ENCODE measurements around the gene SERTAD1. TPM values are rescaled to one million over a fixed set of nuclear protein-coding genes. Genes with fewer than 3 reads are reported as not detected.

SERTAD1 gene, protein sequence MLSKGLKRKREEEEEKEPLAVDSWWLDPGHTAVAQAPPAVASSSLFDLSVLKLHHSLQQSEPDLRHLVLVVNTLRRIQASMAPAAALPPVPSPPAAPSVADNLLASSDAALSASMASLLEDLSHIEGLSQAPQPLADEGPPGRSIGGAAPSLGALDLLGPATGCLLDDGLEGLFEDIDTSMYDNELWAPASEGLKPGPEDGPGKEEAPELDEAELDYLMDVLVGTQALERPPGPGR
- 11.9 and 13.6 TPM in 2 replicates for total RNA-seq
- 11.6 TPM for total RNA-seq (2013)
- 28.4 and 59.4 TPM in 2 replicates for polyA plus RNA-seq
- 35.9 and 52.3 TPM in 2 replicates for polyA minus RNA-seq

DNA sequence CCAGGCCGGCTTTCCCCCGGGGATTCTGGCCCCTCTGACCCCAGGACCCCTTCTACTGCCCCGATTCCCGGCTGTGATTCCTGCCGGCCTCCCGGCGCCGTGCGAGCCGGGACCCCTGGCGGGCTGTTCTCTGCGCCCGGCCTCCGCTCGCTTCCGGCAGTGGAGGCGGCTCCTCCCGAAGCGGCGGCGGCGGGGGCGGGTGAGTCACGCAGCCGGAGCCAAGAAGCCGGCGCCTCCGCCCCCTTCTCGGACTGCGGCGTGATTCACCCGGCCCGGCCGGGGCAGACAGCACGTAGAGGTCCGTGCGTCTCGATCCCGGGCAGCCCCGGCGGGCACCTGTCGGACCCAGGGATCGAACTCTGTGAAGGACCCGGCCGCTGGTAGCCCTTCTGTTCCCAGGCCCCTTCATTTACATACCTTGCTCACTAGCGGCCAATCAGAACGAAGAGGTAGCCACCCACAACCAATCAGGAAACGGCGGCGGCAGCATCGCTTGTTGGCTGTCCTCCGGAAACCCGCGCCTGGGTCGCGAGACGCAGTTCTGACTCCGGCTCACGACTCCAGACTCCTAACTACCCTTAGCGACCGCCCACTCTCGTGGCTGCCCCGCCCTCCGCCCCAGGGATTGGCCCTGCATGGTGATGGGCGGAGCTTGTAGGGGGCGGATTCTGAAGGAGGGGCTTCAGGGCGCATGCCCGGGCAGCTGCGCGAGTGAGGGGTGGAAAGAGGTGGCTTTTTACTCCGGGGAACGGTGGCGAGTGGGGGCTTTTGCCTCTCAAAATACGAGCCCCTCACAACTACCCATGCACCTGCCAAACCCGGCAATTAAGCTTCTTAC, at the start of gene SERTAD1:
Gene SERTAD1 (minus strand): TSS at position 543 of the 838 bp plus-strand sequence. CDS start 2,446 bp downstream, outside the sequence.
- Mint-ChIP-seq H3K27ac (peak within 1 kb of the TSS; percentile 98), H3K4me1 (peaks cover 27% of the 10 kb centered on the region), H3K27me3 (no peaks in the 10 kb centered on the region), H3K9me3 (ENCODE audit: insufficient read depth) (no peaks in the 10 kb centered on the region), H3K4me3 (peak within 1 kb of the TSS; percentile 98)
- Histone ChIP-seq H3K4me3 (ENCODE audit: control extremely low read depth in 1 of 5, extremely low read depth in 1 of 5, insufficient read depth in 1 of 5, low read depth in 2 of 5, low read length in 4 of 5) (peak within 1 kb of the TSS; percentile 71 to 89 (median 82)), H3K79me2 (ENCODE audit: control insufficient read depth, insufficient read depth, low read length) (peaks cover 26% of the 10 kb centered on the region), H3K9me3 (ENCODE audit: control extremely low read depth in 1 of 3, control insufficient read depth in 2 of 3, insufficient read depth in 1 of 3, low read length in 2 of 3) (no peaks in the 10 kb centered on the region), H3K27me3 (replicated peaks in 1 of 4; ENCODE audit: control extremely low read depth in 1 of 4, control insufficient read depth in 3 of 4, insufficient read depth in 4 of 4, low read length in 3 of 4) (no peaks in the 10 kb centered on the region), H3K27ac (ENCODE audit: low read length in 2 of 2) (peak within 1 kb of the TSS; percentile 84 to 93), H2AFZ (ENCODE audit: insufficient read depth, low read depth, low read length, poor library complexity, severe bottlenecking) (peak within 1 kb of the TSS; percentile 81), H3K9ac (ENCODE audit: low read length) (peak within 1 kb of the TSS; percentile 85), H3K36me3 (replicated peaks in 1 of 2; ENCODE audit: control extremely low read depth in 1 of 2, control insufficient read depth in 1 of 2, extremely low read depth in 1 of 2, insufficient read depth in 2 of 2, low read length in 1 of 2) (peaks cover 0 to 9% of the 10 kb centered on the region in 2 experiments), H4K20me1 (ENCODE audit: control insufficient read depth, insufficient read depth, low read length, poor library complexity, severe bottlenecking) (no peaks in the 10 kb centered on the region), H3K4me1 (ENCODE audit: control insufficient read depth in 2 of 2, insufficient read depth in 2 of 2, low read length in 2 of 2) (peaks cover 14 to 24% of the 10 kb centered on the region in 2 donors), H3K4me2 (replicated peaks; ENCODE audit: low read depth, low read length, poor library complexity, severe bottlenecking) (peak within 1 kb of the TSS; percentile 92)
- peak; percentile 89 for ATAC-seq (ENCODE audit: low read depth)
- TF ChIP-seq EZH2 (IDR thresholded peaks at IDR 0.05; ENCODE audit: borderline replicate concordance, insufficient read depth, low read depth, low read length, poor library complexity, severe bottlenecking) = no peak
- TF ChIP-seq, protein P1, sequence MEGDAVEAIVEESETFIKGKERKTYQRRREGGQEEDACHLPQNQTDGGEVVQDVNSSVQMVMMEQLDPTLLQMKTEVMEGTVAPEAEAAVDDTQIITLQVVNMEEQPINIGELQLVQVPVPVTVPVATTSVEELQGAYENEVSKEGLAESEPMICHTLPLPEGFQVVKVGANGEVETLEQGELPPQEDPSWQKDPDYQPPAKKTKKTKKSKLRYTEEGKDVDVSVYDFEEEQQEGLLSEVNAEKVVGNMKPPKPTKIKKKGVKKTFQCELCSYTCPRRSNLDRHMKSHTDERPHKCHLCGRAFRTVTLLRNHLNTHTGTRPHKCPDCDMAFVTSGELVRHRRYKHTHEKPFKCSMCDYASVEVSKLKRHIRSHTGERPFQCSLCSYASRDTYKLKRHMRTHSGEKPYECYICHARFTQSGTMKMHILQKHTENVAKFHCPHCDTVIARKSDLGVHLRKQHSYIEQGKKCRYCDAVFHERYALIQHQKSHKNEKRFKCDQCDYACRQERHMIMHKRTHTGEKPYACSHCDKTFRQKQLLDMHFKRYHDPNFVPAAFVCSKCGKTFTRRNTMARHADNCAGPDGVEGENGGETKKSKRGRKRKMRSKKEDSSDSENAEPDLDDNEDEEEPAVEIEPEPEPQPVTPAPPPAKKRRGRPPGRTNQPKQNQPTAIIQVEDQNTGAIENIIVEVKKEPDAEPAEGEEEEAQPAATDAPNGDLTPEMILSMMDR (IDR thresholded peaks at IDR 0.05) = peak; percentile 75
- ChIA-PET POLR2A (interaction anchor here (0.6 to 5.8 kb wide), 9 partner anchors 9 to 1024 kb away, joined by 3 to 63 read pairs (median 6); partner anchors contain the start of genes AKT2, BLVRB, SERTAD3 and SPTBN4), CTCF (interaction anchor here (0.9 to 9.5 kb wide), 12 partner anchors 9 to 286 kb away, joined by 3 to 86 read pairs (median 5); partner anchors contain the start of genes BLVRB, SERTAD3 and SPTBN4)
- WGBS (ENCODE audit: insufficient coverage) = under 1% methylated on average over 63 of the region's 75 CpGs
- DNase-seq = peak; percentile 100
- intact Hi-C loops (cut with micrococcal nuclease) = loop anchor here (1.0 kb wide), 6 partner anchors 10 to 145 kb away; partner anchors contain the start of genes AKT2 and BLVRB
